Activated T-helper 1 cell treated with anti-CD3 and anti-CD28 coated beads, Interleukin-12 subunit alpha, Interleukin-12 subunit beta, Interleukin-2, Interleukin-4 antibody, amounts not matched to agents 30 ng/mL and 10 ng/mL and 1 ng/mL, durations not matched to agents 14 hours and 24 hours and 36 hours (primary cell): ENCODE results near the gene TSHZ3. TPM values are rescaled to one million over a fixed set of nuclear protein-coding genes. Genes with fewer than 3 reads are reported as not detected.

Source experiments
- DNase-seq: peaks from one replicate; pipeline ENCODE4 v3.0.0; 2021; ENCODE audit warnings: low spot score
- H3K27ac Mint-ChIP-seq: one replicate; pipeline ENCODE4 v1.8.0; 2021; ENCODE audit warnings: mild to moderate bottlenecking, mixed read lengths
- H3K27me3 Mint-ChIP-seq: one replicate; pipeline ENCODE4 v1.8.0; 2022; ENCODE audit warnings: mild to moderate bottlenecking, moderate library complexity, mixed read lengths; ENCODE audit not compliant: insufficient read depth
- H3K36me3 Mint-ChIP-seq: one replicate; pipeline ENCODE4 v1.8.0; 2021; ENCODE audit warnings: low read depth, mixed read lengths
- H3K4me1 Mint-ChIP-seq: one replicate; pipeline ENCODE4 v1.8.0; 2021; ENCODE audit warnings: low read depth, mixed read lengths
- H3K4me3 Mint-ChIP-seq: one replicate; pipeline ENCODE4 v1.8.0; 2021; ENCODE audit warnings: mild to moderate bottlenecking, moderate library complexity, mixed read lengths
- H3K9me3 Mint-ChIP-seq: one replicate; pipeline ENCODE4 v1.8.0; 2021; ENCODE audit warnings: mixed read lengths
- intact Hi-C: fragments of 100-400 bp; cut with micrococcal nuclease; formaldehyde crosslinking; loops from one replicate; pipeline ENCODE4 v1.15.1; 2024
- total RNA-seq: library from RNA; stranded (reverse); gene quantifications from 2 replicates; pipeline ENCODE4 v1.2.3, GENCODE V29; 2022

The TSHZ3 gene
- total RNA-seq, 1 donor from 2014 or later = 2.0 TPM

GRCh38 chr19:31299665-31300064 lies 49.6 kb downstream of the TSHZ3 start:
- no peaks in the 10 kb centered on the region for H3K27me3 Mint-ChIP-seq
- no peak for DNase-seq
- H3K9me3 Mint-ChIP-seq = no peaks in the 10 kb centered on the region
- no peaks in the 10 kb centered on the region for H3K36me3 Mint-ChIP-seq
- no peak overlapping the region for H3K27ac Mint-ChIP-seq
- no peak overlapping the region for H3K4me3 Mint-ChIP-seq
- no peaks in the 10 kb centered on the region for H3K4me1 Mint-ChIP-seq
- intact Hi-C loops = no loop called here

- Mint-ChIP-seq H3K4me1 (no peaks in the 10 kb centered on the region), H3K4me3 (no peak overlapping the region), H3K9me3 (no peaks in the 10 kb centered on the region), H3K27me3 (no peaks in the 10 kb centered on the region), H3K36me3 (no peaks in the 10 kb centered on the region), H3K27ac (no peak overlapping the region)
- no peak for DNase-seq
- intact Hi-C loops = no loop called here
These were observed 51.2 kb downstream of the TSHZ3 start for GRCh38 chr19:31297991-31298390.

GRCh38 chr19:31296741-31297390 lies 52.4 kb downstream of the TSHZ3 start:
- intact Hi-C loops = no loop called here
- H3K36me3 Mint-ChIP-seq = no peaks in the 10 kb centered on the region
- no peak overlapping the region for H3K4me3 Mint-ChIP-seq
- no peak for DNase-seq
- peaks cover 6% of the 10 kb centered on the region for H3K27me3 Mint-ChIP-seq
- peaks cover 4% of the 10 kb centered on the region for H3K9me3 Mint-ChIP-seq
- no peaks in the 10 kb centered on the region for H3K4me1 Mint-ChIP-seq
- H3K27ac Mint-ChIP-seq = no peak overlapping the region

GRCh38 chr19:31294189-31294588 lies 55.0 kb downstream of the TSHZ3 start:
- Mint-ChIP-seq H3K4me3 (no peak overlapping the region), H3K27me3 (peaks cover 6% of the 10 kb centered on the region), H3K36me3 (no peaks in the 10 kb centered on the region), H3K9me3 (peaks cover 4% of the 10 kb centered on the region), H3K4me1 (no peaks in the 10 kb centered on the region), H3K27ac (no peak overlapping the region)
- intact Hi-C loops = no loop called here
- DNase-seq = no peak

- Mint-ChIP-seq H3K27me3 (peaks cover 6% of the 10 kb centered on the region), H3K36me3 (no peaks in the 10 kb centered on the region), H3K27ac (no peak overlapping the region), H3K4me3 (no peak overlapping the region), H3K9me3 (peaks cover 4% of the 10 kb centered on the region), H3K4me1 (no peaks in the 10 kb centered on the region)
- DNase-seq = no peak
- intact Hi-C loops = no loop called here
These were observed 56.5 kb downstream of the TSHZ3 start for GRCh38 chr19:31292639-31293185.

GRCh38 chr19:31290931-31291590 lies 58.2 kb downstream of the TSHZ3 start:
- Mint-ChIP-seq H3K4me3 (no peak overlapping the region), H3K27ac (no peak overlapping the region), H3K36me3 (no peaks in the 10 kb centered on the region), H3K27me3 (peaks cover 8% of the 10 kb centered on the region), H3K4me1 (peaks cover 4% of the 10 kb centered on the region), H3K9me3 (peaks cover 4% of the 10 kb centered on the region)
- intact Hi-C loops = no loop called here
- DNase-seq = no peak

GRCh38 chr19:31289976-31290375 lies 59.3 kb downstream of the TSHZ3 start:
- intact Hi-C loops = no loop called here
- DNase-seq = no peak
- H3K27me3 Mint-ChIP-seq = peaks cover 8% of the 10 kb centered on the region
- peaks cover 6% of the 10 kb centered on the region for H3K4me1 Mint-ChIP-seq
- no peak overlapping the region for H3K4me3 Mint-ChIP-seq
- no peaks in the 10 kb centered on the region for H3K36me3 Mint-ChIP-seq
- peaks cover 4% of the 10 kb centered on the region for H3K9me3 Mint-ChIP-seq
- H3K27ac Mint-ChIP-seq = no peak overlapping the region

GRCh38 chr19:31289381-31289880 lies 59.8 kb downstream of the TSHZ3 start:
- intact Hi-C loops = no loop called here
- Mint-ChIP-seq H3K27me3 (peaks cover 8% of the 10 kb centered on the region), H3K4me3 (no peak overlapping the region), H3K36me3 (no peaks in the 10 kb centered on the region), H3K4me1 (peaks cover 6% of the 10 kb centered on the region), H3K27ac (no peak overlapping the region), H3K9me3 (peaks cover 4% of the 10 kb centered on the region)
- no peak for DNase-seq

GRCh38 chr19:31286491-31286890 lies 62.7 kb downstream of the TSHZ3 start:
- intact Hi-C loops = no loop called here
- H3K36me3 Mint-ChIP-seq = no peaks in the 10 kb centered on the region
- peaks cover 3% of the 10 kb centered on the region for H3K27me3 Mint-ChIP-seq
- no peak for DNase-seq
- no peak overlapping the region for H3K27ac Mint-ChIP-seq
- H3K4me1 Mint-ChIP-seq = peaks cover 6% of the 10 kb centered on the region
- H3K9me3 Mint-ChIP-seq = no peaks in the 10 kb centered on the region
- no peak overlapping the region for H3K4me3 Mint-ChIP-seq

- intact Hi-C loops = no loop called here
These were observed 63.5 kb downstream of the TSHZ3 start for GRCh38 chr19:31285744-31286143.

GRCh38 chr19:31284621-31285020 lies 64.6 kb downstream of the TSHZ3 start:
- H3K4me3 Mint-ChIP-seq = no peak overlapping the region
- peaks cover 6% of the 10 kb centered on the region for H3K4me1 Mint-ChIP-seq
- no peak for DNase-seq
- H3K27me3 Mint-ChIP-seq = peaks cover 4% of the 10 kb centered on the region
- intact Hi-C loops = no loop called here
- no peak overlapping the region for H3K27ac Mint-ChIP-seq
- H3K9me3 Mint-ChIP-seq = no peaks in the 10 kb centered on the region
- H3K36me3 Mint-ChIP-seq = no peaks in the 10 kb centered on the region

More at GRCh38 chr19:31285744-31286143, 63.5 kb downstream of the TSHZ3 start:
- DNase-seq = no peak
- H3K9me3 Mint-ChIP-seq = no peaks in the 10 kb centered on the region
- no peaks in the 10 kb centered on the region for H3K36me3 Mint-ChIP-seq
- H3K4me1 Mint-ChIP-seq = peaks cover 6% of the 10 kb centered on the region
- H3K27ac Mint-ChIP-seq = no peak overlapping the region
- H3K4me3 Mint-ChIP-seq = no peak overlapping the region
- H3K27me3 Mint-ChIP-seq = peaks cover 3% of the 10 kb centered on the region

- Mint-ChIP-seq H3K27me3 (peaks cover 5% of the 10 kb centered on the region), H3K4me1 (peaks cover 6% of the 10 kb centered on the region), H3K36me3 (no peaks in the 10 kb centered on the region), H3K27ac (no peak overlapping the region), H3K9me3 (no peaks in the 10 kb centered on the region), H3K4me3 (no peak overlapping the region)
- no peak for DNase-seq
- intact Hi-C loops = no loop called here
These were observed 65.5 kb downstream of the TSHZ3 start for GRCh38 chr19:31283701-31284100.

- Mint-ChIP-seq H3K27me3 (peaks cover 5% of the 10 kb centered on the region), H3K36me3 (no peaks in the 10 kb centered on the region), H3K4me1 (peaks cover 6% of the 10 kb centered on the region), H3K4me3 (no peak overlapping the region), H3K27ac (no peak overlapping the region), H3K9me3 (no peaks in the 10 kb centered on the region)
- no peak for DNase-seq
- intact Hi-C loops = no loop called here
These were observed 66.9 kb downstream of the TSHZ3 start for GRCh38 chr19:31282346-31282745.
